K562 (cell line): Measurements from ENCODE around the gene THBS2.

Experiments
- EZH2 ChIP-seq: IDR thresholded peaks from 2 replicates; pipeline ENCODE4 v1.6.1; 2012; ENCODE audit warnings: low read depth, mild to moderate bottlenecking, inconsistent platforms, low read length, borderline replicate concordance
- ZZZ3 ChIP-seq: fragments of 450-650 bp; IDR thresholded peaks from 2 replicates; pipeline ENCODE4 v1.6.1; 2016; ENCODE audit warnings: antibody characterized with exemption, mild to moderate bottlenecking, moderate library complexity

DNA sequence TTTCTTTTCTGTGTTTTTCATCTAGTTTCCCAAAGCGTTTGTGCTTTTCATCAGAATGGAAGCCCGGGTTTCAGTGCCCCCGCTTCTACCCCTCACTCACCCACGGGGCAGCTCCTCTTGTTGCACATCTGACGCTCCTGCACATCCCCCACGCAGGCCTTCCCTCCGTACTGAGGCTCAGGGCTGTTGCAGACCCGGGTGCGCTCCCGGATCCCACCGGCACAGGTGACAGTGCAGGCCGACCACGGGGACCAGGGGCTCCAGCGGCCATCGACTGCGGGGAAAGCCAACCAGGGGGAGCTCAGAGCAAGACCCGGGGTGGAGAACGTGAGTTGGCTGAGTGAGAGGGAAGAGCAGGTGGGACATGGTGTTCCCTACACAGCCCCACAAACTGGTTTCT is 19.0 kb downstream of the THBS2 start:
- no peak for TF ChIP-seq ZZZ3
- TF ChIP-seq EZH2 = no peak
